Ishikawa (cell line): ENCODE measurements around the gene EIF3J.

ENCODE experiments used
- CEBPB ChIP-seq: IDR thresholded peaks from 2 replicates; pipeline ENCODE4 v1.6.1; 2012
- CREB1 ChIP-seq: IDR thresholded peaks from 2 replicates; pipeline ENCODE4 v1.6.1; 2012; ENCODE audit warnings: low read depth
- EGR1 ChIP-seq: IDR thresholded peaks from 2 replicates; pipeline ENCODE4 v1.6.1; 2012
- EP300 ChIP-seq: IDR thresholded peaks from 2 replicates; pipeline ENCODE4 v1.6.1; 2012; ENCODE audit warnings: borderline replicate concordance
- FOXM1 ChIP-seq: IDR thresholded peaks from 2 replicates; pipeline ENCODE4 v1.6.1; 2012; ENCODE audit warnings: low read depth, borderline replicate concordance
- NFIC ChIP-seq: IDR thresholded peaks from 2 replicates; pipeline ENCODE4 v1.6.1; 2012
- RAD21 ChIP-seq: IDR thresholded peaks from 2 replicates; pipeline ENCODE4 v1.6.1; 2012; ENCODE audit warnings: low read depth
- TAF1 ChIP-seq: IDR thresholded peaks from 2 replicates; pipeline ENCODE4 v1.6.1; 2012; ENCODE audit warnings: low read depth, mild to moderate bottlenecking
- TCF12 ChIP-seq: IDR thresholded peaks from 2 replicates; pipeline ENCODE4 v1.6.1; 2012; ENCODE audit warnings: low read depth
- TEAD4 ChIP-seq: IDR thresholded peaks from 2 replicates; pipeline ENCODE4 v1.6.1; 2012
- YY1 ChIP-seq: IDR thresholded peaks from 2 replicates; pipeline ENCODE4 v1.6.1; 2012; ENCODE audit warnings: low read depth
- ZBTB7A ChIP-seq: IDR thresholded peaks from 2 replicates; pipeline ENCODE4 v1.6.1; 2012; ENCODE audit warnings: low read depth
- TF ChIP-seq, protein P1 (sequence below): IDR thresholded peaks from 2 replicates; pipeline ENCODE4 v1.6.1; 2012
- TF ChIP-seq, protein P2 (sequence below): IDR thresholded peaks from 2 replicates; pipeline ENCODE4 v1.6.1; 2012
- TF ChIP-seq, protein P3 (sequence below): IDR thresholded peaks from 2 replicates; pipeline ENCODE4 v1.6.1; 2012; ENCODE audit warnings: low read depth, mild to moderate bottlenecking

EIF3J gene

GRCh38 chr15:44541282-44541958, 4.5 kb downstream of the EIF3J start:
- TF ChIP-seq NFIC (peak; percentile 39; the same call in 1 of the 2 replicates), TAF1 (no peak), CREB1 (no peak), TCF12 (no peak), FOXM1 (no peak), TEAD4 (peak; percentile 50; the same call in 1 of the 2 replicates)
- TF ChIP-seq, protein P1, sequence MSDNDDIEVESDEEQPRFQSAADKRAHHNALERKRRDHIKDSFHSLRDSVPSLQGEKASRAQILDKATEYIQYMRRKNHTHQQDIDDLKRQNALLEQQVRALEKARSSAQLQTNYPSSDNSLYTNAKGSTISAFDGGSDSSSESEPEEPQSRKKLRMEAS, result no peak
- TF ChIP-seq, protein P2, sequence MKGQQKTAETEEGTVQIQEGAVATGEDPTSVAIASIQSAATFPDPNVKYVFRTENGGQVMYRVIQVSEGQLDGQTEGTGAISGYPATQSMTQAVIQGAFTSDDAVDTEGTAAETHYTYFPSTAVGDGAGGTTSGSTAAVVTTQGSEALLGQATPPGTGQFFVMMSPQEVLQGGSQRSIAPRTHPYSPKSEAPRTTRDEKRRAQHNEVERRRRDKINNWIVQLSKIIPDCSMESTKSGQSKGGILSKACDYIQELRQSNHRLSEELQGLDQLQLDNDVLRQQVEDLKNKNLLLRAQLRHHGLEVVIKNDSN, result no peak

GRCh38 chr15:44542596-44542995, 5.6 kb downstream of the EIF3J start:
- TF ChIP-seq ZBTB7A, result no peak
- TF ChIP-seq EGR1, result no peak
- TF ChIP-seq FOXM1, result no peak
- TF ChIP-seq, protein P2, result no peak
- TF ChIP-seq TCF12, result no peak
- no peak for TF ChIP-seq RAD21
- no peak for TF ChIP-seq CREB1
- TF ChIP-seq YY1, result no peak

GRCh38 chr15:44544745-44545144, 7.8 kb downstream of the EIF3J start:
- TF ChIP-seq CEBPB, result 0 out of 2 replicates have a peak, but pooled peaks have one; percentile 14

DNA sequence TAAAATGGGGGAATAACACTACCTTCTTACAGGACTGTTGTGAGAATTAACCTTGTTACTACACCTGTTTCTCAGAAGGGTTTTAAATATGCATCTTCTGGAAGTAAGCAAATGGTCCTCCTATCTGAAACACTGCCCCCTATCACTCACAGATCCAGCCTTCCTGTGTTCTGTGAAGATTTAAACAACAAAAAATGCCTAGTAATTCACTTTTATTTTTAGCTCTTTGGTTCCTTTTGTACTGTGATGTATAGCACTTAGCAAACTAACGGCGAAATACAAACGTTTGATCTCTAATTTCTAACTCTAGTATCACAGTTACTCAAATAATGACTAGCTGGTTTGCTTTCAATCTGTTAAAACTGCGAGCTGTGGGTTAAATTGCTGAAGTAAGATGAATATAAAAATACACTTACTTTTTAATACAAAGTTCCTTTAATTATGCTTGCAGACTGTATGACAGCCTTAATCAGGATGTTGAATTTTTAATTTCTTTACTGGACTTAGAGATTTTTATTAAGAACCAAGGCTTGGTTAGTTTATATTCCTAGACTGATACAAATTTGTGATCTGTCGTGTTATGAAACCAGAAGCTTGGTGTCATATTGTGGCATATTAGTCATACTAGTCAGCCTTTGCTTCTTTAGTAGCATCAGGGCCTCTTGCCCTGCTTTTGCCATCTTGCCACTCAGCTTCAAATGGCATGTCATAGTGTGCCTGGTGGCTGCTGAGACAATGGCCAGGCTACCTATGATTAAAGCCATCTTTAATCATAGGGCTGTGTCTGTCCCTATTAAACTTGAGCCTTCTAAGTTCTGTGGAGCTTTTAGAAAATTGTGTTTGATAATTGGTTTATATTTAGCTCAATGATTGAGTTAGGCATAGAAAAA, 9.2 kb downstream of the EIF3J start:
- TF ChIP-seq ZBTB7A (no peak), YY1 (no peak), EGR1 (no peak), RAD21 (no peak), FOXM1 (no peak)
- TF ChIP-seq, protein P1, result no peak
- TF ChIP-seq, protein P2, result no peak

- TF ChIP-seq ZBTB7A (no peak), CREB1 (no peak), CEBPB (no peak), RAD21 (no peak), YY1 (no peak), EGR1 (no peak), FOXM1 (no peak), EP300 (no peak), NFIC (no peak), TEAD4 (no peak), TAF1 (no peak), TCF12 (no peak)
- TF ChIP-seq, protein P2, result no peak
- TF ChIP-seq, protein P3, sequence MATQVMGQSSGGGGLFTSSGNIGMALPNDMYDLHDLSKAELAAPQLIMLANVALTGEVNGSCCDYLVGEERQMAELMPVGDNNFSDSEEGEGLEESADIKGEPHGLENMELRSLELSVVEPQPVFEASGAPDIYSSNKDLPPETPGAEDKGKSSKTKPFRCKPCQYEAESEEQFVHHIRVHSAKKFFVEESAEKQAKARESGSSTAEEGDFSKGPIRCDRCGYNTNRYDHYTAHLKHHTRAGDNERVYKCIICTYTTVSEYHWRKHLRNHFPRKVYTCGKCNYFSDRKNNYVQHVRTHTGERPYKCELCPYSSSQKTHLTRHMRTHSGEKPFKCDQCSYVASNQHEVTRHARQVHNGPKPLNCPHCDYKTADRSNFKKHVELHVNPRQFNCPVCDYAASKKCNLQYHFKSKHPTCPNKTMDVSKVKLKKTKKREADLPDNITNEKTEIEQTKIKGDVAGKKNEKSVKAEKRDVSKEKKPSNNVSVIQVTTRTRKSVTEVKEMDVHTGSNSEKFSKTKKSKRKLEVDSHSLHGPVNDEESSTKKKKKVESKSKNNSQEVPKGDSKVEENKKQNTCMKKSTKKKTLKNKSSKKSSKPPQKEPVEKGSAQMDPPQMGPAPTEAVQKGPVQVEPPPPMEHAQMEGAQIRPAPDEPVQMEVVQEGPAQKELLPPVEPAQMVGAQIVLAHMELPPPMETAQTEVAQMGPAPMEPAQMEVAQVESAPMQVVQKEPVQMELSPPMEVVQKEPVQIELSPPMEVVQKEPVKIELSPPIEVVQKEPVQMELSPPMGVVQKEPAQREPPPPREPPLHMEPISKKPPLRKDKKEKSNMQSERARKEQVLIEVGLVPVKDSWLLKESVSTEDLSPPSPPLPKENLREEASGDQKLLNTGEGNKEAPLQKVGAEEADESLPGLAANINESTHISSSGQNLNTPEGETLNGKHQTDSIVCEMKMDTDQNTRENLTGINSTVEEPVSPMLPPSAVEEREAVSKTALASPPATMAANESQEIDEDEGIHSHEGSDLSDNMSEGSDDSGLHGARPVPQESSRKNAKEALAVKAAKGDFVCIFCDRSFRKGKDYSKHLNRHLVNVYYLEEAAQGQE, result no peak
- TF ChIP-seq, protein P1, result no peak
These were observed 13.3 kb downstream of the EIF3J start for GRCh38 chr15:44550256-44550655.

- TF ChIP-seq FOXM1 (no peak), ZBTB7A (no peak), YY1 (no peak), EGR1 (no peak), CREB1 (no peak)
- TF ChIP-seq, protein P3, result no peak
These were observed 13.8 kb downstream of the EIF3J start for GRCh38 chr15:44550734-44551133.
